Liver (tissue), 9 donors: ENCODE measurements around the gene ENPP1. TPM values are rescaled to one million over a fixed set of nuclear protein-coding genes. Genes with fewer than 3 reads are reported as not detected.

Experiments
- DNase-seq: peaks from one replicate; pipeline ENCODE4 v3.0.0-alpha.2; 2017; ENCODE audit warnings: low spot score
- H3K27ac ChIP-seq, 2 donors: one replicate each; pipeline ENCODE4 v1.7.0; 2013; ENCODE audit warnings: inconsistent platforms in 2 of 2, low read length in 2 of 2, control low read depth in 1 of 2, low read depth in 1 of 2, mild to moderate bottlenecking in 1 of 2
- H3K27me3 ChIP-seq, 4 donors: one replicate each; pipeline versions ENCODE4 v1.6.1 to v1.7.0; 2013; ENCODE audit warnings: low read length in 3 of 4, inconsistent platforms in 1 of 4, mild to moderate bottlenecking in 1 of 4, moderate library complexity in 1 of 4; ENCODE audit not compliant: control insufficient read depth in 4 of 4, insufficient read depth in 4 of 4
- H3K36me3 ChIP-seq, 4 donors: one replicate each; pipeline versions ENCODE4 v1.6.1 to v1.7.0; 2013; ENCODE audit warnings: low read length in 3 of 4, mild to moderate bottlenecking in 3 of 4, low read depth in 1 of 4, moderate library complexity in 1 of 4; ENCODE audit not compliant: control insufficient read depth in 4 of 4, insufficient read depth in 3 of 4
- H3K4me1 ChIP-seq, 4 donors: one replicate each; pipeline versions ENCODE4 v1.6.1 to v1.7.0; 2013; ENCODE audit warnings: low read length in 3 of 4, mild to moderate bottlenecking in 3 of 4, moderate library complexity in 1 of 4; ENCODE audit not compliant: control insufficient read depth in 4 of 4, insufficient read depth in 4 of 4
- H3K4me3 ChIP-seq, 3 donors: one replicate each; pipeline versions ENCODE4 v1.6.1 to v1.7.0; 2013; ENCODE audit warnings: low read length in 3 of 3, control low read depth in 1 of 3, low read depth in 1 of 3, mild to moderate bottlenecking in 1 of 3
- H3K9ac ChIP-seq, 2 donors: one replicate each; pipeline ENCODE4 v1.7.0; 2013; ENCODE audit warnings: low read length in 2 of 2, mild to moderate bottlenecking in 2 of 2, moderate library complexity in 2 of 2, control low read depth in 1 of 2, low read depth in 1 of 2
- H3K9me3 ChIP-seq, 4 donors: one replicate each; pipeline versions ENCODE4 v1.6.1 to v1.7.0; 2013; ENCODE audit warnings: low read length in 3 of 4; ENCODE audit not compliant: control insufficient read depth in 4 of 4
- EGR1 ChIP-seq, 2 donors: IDR thresholded peaks; 2 replicates each; pipeline ENCODE4 v1.6.1; 2016 to 2018; ENCODE audit warnings: antibody characterized with exemption in 2 of 2, low read depth in 2 of 2
- FOXA1 ChIP-seq: IDR thresholded peaks from 2 replicates; pipeline ENCODE4 v1.6.1; 2016; ENCODE audit warnings: antibody characterized with exemption
- FOXA2 ChIP-seq: IDR thresholded peaks from 2 replicates; pipeline ENCODE4 v1.6.1; 2016; ENCODE audit warnings: antibody characterized with exemption
- GABPA ChIP-seq, 2 donors: IDR thresholded peaks in 1 of 2; conservative IDR thresholded peaks in 1 of 2; 2 replicates each; pipeline ENCODE4 v1.6.1; 2016; ENCODE audit warnings: antibody characterized with exemption in 2 of 2, mild to moderate bottlenecking in 1 of 2, moderate library complexity in 1 of 2
- HNF4A ChIP-seq, 2 donors: conservative IDR thresholded peaks; 2 replicates each; pipeline ENCODE4 v1.6.1; 2016; ENCODE audit warnings: antibody characterized with exemption in 2 of 2, mild to moderate bottlenecking in 2 of 2
- HNF4G ChIP-seq: IDR thresholded peaks from 2 replicates; pipeline ENCODE4 v1.6.1; 2016; ENCODE audit warnings: antibody characterized with exemption
- JUND ChIP-seq, 2 donors: IDR thresholded peaks; 2 replicates each; pipeline ENCODE4 v1.6.1; 2016; ENCODE audit warnings: antibody characterized with exemption in 2 of 2
- RXRA ChIP-seq, 2 donors: IDR thresholded peaks; 2 replicates each; pipeline ENCODE4 v1.6.1; 2017 to 2018; ENCODE audit warnings: antibody characterized with exemption in 2 of 2, mild to moderate bottlenecking in 1 of 2
- SP1 ChIP-seq: IDR thresholded peaks from 2 replicates; pipeline ENCODE4 v1.6.1; 2018; ENCODE audit warnings: antibody characterized with exemption, mild to moderate bottlenecking
- TAF1 ChIP-seq: conservative IDR thresholded peaks from 2 replicates; pipeline ENCODE4 v1.6.1; 2016; ENCODE audit warnings: antibody characterized with exemption, mild to moderate bottlenecking
- YY1 ChIP-seq: IDR thresholded peaks from 2 replicates; pipeline ENCODE4 v1.6.1; 2016; ENCODE audit warnings: antibody characterized with exemption, mild to moderate bottlenecking
- WGBS: extraction: QIAGEN DNeasy Blood & Tissue Kit; methylation state at CpG from one replicate; pipeline ENCODE4 v1.1.7; 2013; 5-methylcytosine and 5-hydroxymethylcytosine counted together
- polyA plus RNA-seq, 2 donors: library from polyadenylated mRNA; stranded (reverse) in 1 of 2; unstranded in 1 of 2; fragments of 200-250 nt in 1 of 2; fragments of >200 nt in 1 of 2; fragmentation: Nextera tagmentation in 1 of 2; extraction: Ambion mirVana in 1 of 2; gene quantifications; one replicate each; pipeline versions ENCODE4 v1.2.1 to v1.2.3, GENCODE V29; 2013 to 2015
- total RNA-seq, 2 donors: library from RNA; depleted of rRNA; stranded (reverse); fragments of >200 nt; gene quantifications; one replicate each; pipeline ENCODE4 v1.2.3, GENCODE V29; 2014
- TF ChIP-seq, protein P1 (sequence below): IDR thresholded peaks from 2 replicates; pipeline ENCODE4 v1.6.1; 2016; ENCODE audit warnings: antibody characterized with exemption, mild to moderate bottlenecking
- TF ChIP-seq, protein P2 (sequence below): IDR thresholded peaks from 2 replicates; pipeline ENCODE4 v1.6.1; 2016; ENCODE audit warnings: antibody characterized with exemption
- TF ChIP-seq, protein P3 (sequence below): fragments of 150-350 bp; IDR thresholded peaks from 2 replicates; pipeline ENCODE4 v1.5.1; 2017; ENCODE audit warnings: improper control_type of control experiment, low read depth, low read length; ENCODE audit not compliant: missing input control
- TF ChIP-seq, protein P4 (sequence below): IDR thresholded peaks from 2 replicates; pipeline ENCODE4 v1.6.1; 2016; ENCODE audit warnings: antibody characterized with exemption
- TF ChIP-seq, protein P5 (sequence below): IDR thresholded peaks from 2 replicates; pipeline ENCODE4 v1.6.1; 2016; ENCODE audit warnings: antibody characterized with exemption
- donor health status: healthy.
- donor health status: healthy.
- donor health status: healthy.
- donor health status: healthy.
- donor health status: healthy.

Gene ENPP1
- total and polyA plus RNA-seq, 4 donors, result 9.5 to 53.1 (median 31.1) TPM

DNA sequence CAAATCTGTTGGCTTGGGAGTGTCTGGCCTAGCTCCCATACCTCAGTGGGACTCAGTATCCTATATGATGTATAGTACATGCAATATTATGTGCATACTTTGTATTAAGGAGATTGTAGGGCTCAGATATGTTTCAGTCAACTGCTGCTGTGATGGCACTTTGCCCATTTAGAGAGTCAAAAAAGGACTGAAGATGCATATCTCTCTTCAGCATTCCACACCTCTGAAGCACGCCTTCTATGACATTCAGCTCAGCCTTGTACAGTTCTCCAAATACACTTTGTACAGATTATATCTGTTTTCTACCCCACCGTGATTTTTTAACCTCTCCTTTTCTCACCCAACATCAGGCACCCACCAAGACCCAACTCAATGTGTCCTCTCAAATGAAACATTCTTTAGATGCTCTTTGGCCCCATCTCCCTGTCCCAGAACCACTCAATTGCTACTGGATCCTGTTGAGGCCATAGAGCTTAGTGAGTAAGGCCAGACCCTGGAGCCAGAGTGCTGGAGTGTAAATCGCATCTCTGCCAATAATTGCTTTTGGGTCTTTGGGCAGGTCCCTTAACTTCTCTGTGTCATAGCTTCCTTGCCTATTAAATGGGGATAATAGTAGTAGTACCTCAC, 15.6 kb downstream of the ENPP1 start:
- H3K9ac ChIP-seq, result no peak overlapping the region
- no peaks in the 10 kb centered on the region for H3K36me3 ChIP-seq
- H3K4me3 ChIP-seq, result no peak overlapping the region
- no peak overlapping the region for H3K27ac ChIP-seq
- 83% methylated on average over 3 of the region's 3 CpGs for WGBS
- TF ChIP-seq YY1, result no peak
- TF ChIP-seq TAF1, result no peak
- peaks cover 8 to 31% (median 17%) of the 10 kb centered on the region in 4 donors for H3K4me1 ChIP-seq
- no peak for DNase-seq
- no peaks in the 10 kb centered on the region for H3K27me3 ChIP-seq
- no peaks in the 10 kb centered on the region for H3K9me3 ChIP-seq

DNA sequence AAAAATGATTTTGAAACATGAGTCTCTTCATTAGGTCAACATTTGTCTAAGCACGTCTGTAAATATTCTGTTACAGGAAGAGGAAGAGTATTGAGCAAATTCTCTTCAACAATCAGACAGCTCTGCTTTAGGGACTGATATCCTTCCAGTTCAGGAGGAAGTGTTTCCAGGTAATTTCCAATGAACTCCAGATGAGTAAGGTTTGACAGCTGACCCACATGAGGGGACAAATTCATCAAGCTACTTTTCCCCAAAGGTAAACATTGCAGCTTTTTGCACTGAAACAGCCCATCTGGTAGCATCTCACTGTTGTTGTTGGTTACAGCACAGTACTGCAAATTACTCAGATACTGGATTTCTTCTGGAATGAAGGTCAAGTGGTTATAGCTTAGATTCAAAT, 18.1 kb downstream of the ENPP1 start:
- Histone ChIP-seq H3K4me3 (no peak overlapping the region), H3K9me3 (no peaks in the 10 kb centered on the region), H3K27me3 (no peaks in the 10 kb centered on the region), H3K4me1 (peaks cover 5 to 28% (median 17%) of the 10 kb centered on the region in 4 donors), H3K27ac (peak overlapping the region; percentile 45 to 48), H3K36me3 (no peaks in the 10 kb centered on the region), H3K9ac (no peak overlapping the region)
- 10% methylated on average over 1 of the region's 1 CpG for WGBS
- TF ChIP-seq HNF4A (conservative IDR thresholded peaks at IDR 0.05), result peak; percentile 39 to 54
- peak; percentile 27 for TF ChIP-seq SP1
- peak in 1 of 2 donors; percentile 18 for TF ChIP-seq JUND (IDR thresholded peaks at IDR 0.05)
- TF ChIP-seq EGR1 (IDR thresholded peaks at IDR 0.05; ENCODE audit: low read depth in 2 of 2), result peak; percentile 80 to 90
- TF ChIP-seq RXRA (IDR thresholded peaks at IDR 0.05), result peak; percentile 38 to 40
- TF ChIP-seq HNF4G, result no peak
- TF ChIP-seq, protein P1, sequence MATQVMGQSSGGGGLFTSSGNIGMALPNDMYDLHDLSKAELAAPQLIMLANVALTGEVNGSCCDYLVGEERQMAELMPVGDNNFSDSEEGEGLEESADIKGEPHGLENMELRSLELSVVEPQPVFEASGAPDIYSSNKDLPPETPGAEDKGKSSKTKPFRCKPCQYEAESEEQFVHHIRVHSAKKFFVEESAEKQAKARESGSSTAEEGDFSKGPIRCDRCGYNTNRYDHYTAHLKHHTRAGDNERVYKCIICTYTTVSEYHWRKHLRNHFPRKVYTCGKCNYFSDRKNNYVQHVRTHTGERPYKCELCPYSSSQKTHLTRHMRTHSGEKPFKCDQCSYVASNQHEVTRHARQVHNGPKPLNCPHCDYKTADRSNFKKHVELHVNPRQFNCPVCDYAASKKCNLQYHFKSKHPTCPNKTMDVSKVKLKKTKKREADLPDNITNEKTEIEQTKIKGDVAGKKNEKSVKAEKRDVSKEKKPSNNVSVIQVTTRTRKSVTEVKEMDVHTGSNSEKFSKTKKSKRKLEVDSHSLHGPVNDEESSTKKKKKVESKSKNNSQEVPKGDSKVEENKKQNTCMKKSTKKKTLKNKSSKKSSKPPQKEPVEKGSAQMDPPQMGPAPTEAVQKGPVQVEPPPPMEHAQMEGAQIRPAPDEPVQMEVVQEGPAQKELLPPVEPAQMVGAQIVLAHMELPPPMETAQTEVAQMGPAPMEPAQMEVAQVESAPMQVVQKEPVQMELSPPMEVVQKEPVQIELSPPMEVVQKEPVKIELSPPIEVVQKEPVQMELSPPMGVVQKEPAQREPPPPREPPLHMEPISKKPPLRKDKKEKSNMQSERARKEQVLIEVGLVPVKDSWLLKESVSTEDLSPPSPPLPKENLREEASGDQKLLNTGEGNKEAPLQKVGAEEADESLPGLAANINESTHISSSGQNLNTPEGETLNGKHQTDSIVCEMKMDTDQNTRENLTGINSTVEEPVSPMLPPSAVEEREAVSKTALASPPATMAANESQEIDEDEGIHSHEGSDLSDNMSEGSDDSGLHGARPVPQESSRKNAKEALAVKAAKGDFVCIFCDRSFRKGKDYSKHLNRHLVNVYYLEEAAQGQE, result peak; percentile 42
- TF ChIP-seq YY1, result no peak
- TF ChIP-seq, protein P2, sequence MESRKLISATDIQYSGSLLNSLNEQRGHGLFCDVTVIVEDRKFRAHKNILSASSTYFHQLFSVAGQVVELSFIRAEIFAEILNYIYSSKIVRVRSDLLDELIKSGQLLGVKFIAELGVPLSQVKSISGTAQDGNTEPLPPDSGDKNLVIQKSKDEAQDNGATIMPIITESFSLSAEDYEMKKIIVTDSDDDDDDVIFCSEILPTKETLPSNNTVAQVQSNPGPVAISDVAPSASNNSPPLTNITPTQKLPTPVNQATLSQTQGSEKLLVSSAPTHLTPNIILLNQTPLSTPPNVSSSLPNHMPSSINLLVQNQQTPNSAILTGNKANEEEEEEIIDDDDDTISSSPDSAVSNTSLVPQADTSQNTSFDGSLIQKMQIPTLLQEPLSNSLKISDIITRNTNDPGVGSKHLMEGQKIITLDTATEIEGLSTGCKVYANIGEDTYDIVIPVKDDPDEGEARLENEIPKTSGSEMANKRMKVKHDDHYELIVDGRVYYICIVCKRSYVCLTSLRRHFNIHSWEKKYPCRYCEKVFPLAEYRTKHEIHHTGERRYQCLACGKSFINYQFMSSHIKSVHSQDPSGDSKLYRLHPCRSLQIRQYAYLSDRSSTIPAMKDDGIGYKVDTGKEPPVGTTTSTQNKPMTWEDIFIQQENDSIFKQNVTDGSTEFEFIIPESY, result peak; percentile 25
- peak in 1 of 2 donors; percentile 56 for TF ChIP-seq GABPA (IDR thresholded peaks at IDR 0.05 in 1 of 2, conservative IDR thresholded peaks at IDR 0.05 in 1 of 2)
- TF ChIP-seq FOXA1, result peak; percentile 27
- TF ChIP-seq, protein P3, sequence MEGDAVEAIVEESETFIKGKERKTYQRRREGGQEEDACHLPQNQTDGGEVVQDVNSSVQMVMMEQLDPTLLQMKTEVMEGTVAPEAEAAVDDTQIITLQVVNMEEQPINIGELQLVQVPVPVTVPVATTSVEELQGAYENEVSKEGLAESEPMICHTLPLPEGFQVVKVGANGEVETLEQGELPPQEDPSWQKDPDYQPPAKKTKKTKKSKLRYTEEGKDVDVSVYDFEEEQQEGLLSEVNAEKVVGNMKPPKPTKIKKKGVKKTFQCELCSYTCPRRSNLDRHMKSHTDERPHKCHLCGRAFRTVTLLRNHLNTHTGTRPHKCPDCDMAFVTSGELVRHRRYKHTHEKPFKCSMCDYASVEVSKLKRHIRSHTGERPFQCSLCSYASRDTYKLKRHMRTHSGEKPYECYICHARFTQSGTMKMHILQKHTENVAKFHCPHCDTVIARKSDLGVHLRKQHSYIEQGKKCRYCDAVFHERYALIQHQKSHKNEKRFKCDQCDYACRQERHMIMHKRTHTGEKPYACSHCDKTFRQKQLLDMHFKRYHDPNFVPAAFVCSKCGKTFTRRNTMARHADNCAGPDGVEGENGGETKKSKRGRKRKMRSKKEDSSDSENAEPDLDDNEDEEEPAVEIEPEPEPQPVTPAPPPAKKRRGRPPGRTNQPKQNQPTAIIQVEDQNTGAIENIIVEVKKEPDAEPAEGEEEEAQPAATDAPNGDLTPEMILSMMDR, result no peak
- peak; percentile 53 for TF ChIP-seq FOXA2
- TF ChIP-seq, protein P4, sequence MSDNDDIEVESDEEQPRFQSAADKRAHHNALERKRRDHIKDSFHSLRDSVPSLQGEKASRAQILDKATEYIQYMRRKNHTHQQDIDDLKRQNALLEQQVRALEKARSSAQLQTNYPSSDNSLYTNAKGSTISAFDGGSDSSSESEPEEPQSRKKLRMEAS, result peak; percentile 92
- TF ChIP-seq, protein P5, sequence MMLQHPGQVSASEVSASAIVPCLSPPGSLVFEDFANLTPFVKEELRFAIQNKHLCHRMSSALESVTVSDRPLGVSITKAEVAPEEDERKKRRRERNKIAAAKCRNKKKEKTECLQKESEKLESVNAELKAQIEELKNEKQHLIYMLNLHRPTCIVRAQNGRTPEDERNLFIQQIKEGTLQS, result no peak
- no peak for DNase-seq
